Measurements from ENCODE around the gene PPFIBP1.
"Not testable (repeated sequence)": the region's sequence is repeated elsewhere in the genome, so short reads cannot be mapped to it uniquely, and the experiment has no call there.

PPFIBP1 gene

DNA sequence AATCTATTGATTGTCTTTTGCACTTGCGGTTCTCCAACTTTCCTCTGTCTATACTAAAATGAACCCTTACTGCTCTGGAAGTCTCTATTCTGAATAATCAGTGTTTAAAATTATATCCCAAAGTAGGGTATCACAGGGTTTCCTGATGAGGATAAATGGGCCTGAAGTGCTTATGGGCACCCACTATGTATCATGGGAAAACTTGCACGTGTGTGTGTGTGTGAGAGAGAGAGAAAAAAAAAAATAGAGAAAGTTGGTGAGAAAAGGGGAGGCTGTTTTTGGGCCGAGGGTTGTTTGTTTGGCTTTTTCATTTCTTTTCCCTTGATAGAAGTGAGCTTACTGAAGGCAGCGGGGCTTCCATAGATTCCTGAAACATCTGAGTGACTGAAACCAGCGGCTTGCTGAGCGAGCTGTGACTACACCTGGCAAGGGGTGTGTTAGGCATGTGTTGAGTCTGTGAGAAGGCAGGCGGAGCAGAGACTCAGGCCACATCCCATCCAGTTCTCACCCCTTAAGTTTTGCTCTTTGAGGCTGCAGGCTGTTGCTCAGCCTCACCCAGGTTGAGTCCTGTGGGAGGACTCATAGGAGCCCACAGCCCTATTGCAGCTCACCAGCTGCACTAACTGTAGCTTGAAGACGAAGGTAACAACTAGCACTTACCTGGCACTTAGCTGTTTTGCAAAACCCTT lies 17.2 kb downstream of the PPFIBP1 start:
- DNase-seq (ENCODE audit: low read depth in 3 of 3, low spot score in 1 of 3): no peak

- DNase-seq (ENCODE audit: low read depth in 3 of 3, low spot score in 1 of 3): no peak
These were observed 18.6 kb downstream of the PPFIBP1 start for GRCh38 chr12:27542628-27543027.

DNA sequence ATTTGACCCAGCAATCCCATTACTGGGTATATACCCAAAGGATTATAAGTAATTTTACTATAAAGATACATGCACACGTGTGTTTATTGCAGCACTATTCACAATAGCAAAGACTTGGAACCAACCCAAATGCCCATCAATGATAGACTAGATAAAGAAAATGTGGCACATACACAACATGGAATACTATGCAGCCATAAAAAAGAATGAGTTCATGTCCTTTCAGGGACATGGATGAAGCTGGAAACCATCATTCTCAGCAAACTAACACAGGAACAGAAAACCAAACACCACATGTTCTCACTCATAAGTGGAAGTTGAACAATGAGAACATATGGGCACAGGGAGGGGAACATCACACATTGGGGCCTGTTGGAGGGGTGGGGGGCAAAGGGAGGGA lies 20.9 kb downstream of the PPFIBP1 start:
- not testable (repeated sequence) for DNase-seq (ENCODE audit: low read depth in 3 of 3, low spot score in 1 of 3)

DNA sequence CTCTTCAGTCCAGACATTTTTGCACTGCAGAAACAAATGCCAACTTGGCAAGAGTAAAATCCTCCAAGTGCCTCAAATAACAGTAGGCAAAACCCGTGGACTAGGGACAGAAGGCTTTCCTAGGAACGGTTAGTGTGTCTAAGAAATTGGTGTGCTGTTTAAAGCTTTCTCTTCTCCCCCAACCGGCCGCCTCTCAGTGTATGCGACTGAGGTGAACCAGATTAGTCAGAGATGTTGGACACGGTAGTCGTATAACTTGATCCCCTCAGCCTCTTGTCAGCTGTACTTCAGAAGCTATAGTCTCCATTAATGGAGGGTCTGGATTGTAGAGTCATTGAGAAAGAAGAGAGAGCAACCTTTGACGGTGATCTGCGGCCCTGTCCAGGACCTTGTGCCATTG lies 21.7 kb downstream of the PPFIBP1 start:
- DNase-seq (ENCODE audit: low read depth in 3 of 3, low spot score in 1 of 3): no peak

DNA sequence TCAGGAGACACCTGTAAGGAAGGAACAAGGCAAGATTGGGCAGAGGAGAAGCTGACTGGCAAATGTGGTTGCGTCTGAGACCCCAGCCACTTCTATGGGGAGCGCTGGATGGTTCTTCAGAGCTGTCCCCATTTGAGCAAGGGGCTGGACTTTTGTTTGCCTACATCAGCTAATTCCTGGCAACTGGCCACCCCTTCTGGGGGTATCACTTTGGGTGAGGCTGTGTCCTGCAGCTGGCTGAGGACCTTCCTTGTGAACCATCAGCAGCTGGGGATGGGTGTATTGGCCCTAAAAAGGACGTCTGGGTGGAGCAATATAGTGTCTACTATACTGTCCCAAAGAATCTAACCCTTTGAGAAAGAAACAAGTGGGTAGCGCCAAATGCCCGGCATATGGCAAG lies 23.6 kb downstream of the PPFIBP1 start:
- no peak for DNase-seq (ENCODE audit: low read depth in 3 of 3, low spot score in 1 of 3)

- DNase-seq (ENCODE audit: low read depth in 3 of 3, low spot score in 1 of 3): no peak
These were observed 24.5 kb downstream of the PPFIBP1 start for GRCh38 chr12:27548301-27549199.

DNA sequence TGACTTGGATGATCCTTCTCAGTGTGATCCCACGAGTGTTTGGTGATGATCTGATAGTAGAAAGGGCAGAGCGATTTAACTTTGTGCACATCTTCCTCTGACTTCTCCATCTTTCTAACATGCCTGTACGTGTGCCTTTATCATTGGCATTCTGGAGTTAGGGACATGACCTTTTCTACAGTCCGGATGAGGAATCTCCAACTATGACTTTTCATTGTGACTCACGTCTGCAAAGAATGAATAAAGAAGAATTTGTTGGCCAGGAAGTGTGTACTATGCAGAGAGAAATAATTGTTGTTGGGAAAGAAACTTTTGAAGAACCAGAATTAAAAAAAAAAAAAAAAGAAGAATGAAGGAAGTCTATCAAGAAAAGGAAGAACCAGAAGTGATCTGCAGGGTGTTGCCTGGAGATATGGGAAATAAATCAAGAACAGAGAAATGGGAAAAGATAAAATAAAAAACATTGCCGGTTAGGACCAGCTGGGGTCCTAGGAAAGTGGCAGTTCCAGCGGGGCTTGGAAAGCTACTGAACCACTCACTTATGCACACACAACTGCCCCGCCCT lies 25.3 kb downstream of the PPFIBP1 start:
- DNase-seq (ENCODE audit: low read depth in 3 of 3, low spot score in 1 of 3): no peak

- DNase-seq (ENCODE audit: low read depth in 3 of 3, low spot score in 1 of 3): no peak
These were observed 26.0 kb downstream of the PPFIBP1 start for GRCh38 chr12:27549801-27550652.

DNA sequence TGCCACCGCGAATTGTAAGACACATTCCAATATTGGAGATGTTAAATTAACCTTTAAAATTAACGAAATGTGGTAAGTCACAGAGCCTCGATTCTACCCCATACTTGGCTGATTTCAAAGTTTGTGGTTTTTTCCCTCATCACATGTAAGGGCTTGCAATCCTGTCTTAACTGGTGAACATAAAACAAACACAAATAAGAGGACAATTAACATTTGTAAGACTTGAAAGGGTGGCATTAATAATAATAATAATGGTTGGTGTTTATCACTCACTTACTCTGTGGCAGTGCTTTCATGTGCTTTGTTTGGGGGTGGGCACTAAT lies 26.6 kb downstream of the PPFIBP1 start:
- DNase-seq (ENCODE audit: low read depth in 3 of 3, low spot score in 1 of 3): no peak

GRCh38 chr12:27551172-27551840 lies 27.3 kb downstream of the PPFIBP1 start:
- no peak for DNase-seq (ENCODE audit: low read depth in 3 of 3, low spot score in 1 of 3)

- DNase-seq (ENCODE audit: low read depth in 3 of 3, low spot score in 1 of 3): no peak
These were observed 28.2 kb downstream of the PPFIBP1 start for GRCh38 chr12:27552235-27552634.

DNA sequence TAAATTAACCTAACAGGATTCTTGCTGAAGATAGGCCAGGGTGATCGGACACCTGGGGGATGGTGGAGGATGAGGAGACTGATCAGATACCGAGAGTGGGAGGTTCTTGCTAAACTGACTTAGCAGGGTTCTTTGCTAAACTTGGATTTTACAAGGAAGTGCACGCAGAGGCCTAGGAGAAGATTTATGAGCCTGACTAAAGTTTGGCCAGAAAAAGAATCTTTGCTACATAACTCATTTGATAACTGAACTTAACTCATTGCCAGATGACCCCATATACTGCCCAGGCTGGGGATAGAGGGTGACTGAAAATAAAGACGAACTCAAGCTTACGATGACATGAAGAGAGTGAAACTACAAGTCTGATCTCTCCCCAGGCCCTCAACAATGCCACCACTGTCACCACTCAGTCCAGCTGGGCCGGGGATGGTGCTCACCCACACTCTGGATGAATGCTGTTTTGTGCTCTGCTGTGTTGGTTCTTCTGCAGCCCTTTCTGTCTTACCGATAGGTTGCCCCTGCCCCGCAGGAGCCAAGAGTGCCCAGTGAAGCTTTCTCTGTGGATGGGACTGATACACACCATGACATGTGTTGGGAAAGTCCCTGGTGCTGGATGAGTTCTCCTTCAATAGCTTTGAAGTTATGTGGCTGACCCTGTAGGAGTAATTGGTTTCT lies 29.0 kb downstream of the PPFIBP1 start:
- DNase-seq (ENCODE audit: low read depth in 3 of 3, low spot score in 1 of 3): no peak

DNA sequence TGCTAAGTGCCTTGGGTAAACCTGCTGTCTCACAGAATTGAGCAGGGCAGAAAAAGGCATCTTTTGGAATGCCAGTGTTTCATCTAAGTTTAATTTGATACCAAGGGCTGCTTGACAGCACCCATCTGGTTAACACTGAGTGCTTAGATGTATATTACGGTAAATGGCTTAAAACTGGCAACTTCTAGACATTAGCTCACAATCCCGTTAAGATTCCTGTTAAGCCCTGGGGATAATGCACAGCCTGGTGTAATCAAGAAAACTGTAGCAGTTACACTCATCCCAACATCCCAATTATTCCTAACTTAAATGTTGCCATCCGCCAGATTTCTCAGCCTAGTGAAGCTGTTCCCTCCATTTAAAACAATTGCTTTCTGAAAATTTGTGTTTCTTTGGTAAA lies 29.9 kb downstream of the PPFIBP1 start:
- no peak for DNase-seq (ENCODE audit: low read depth in 3 of 3, low spot score in 1 of 3)

- DNase-seq (ENCODE audit: low read depth in 3 of 3, low spot score in 1 of 3): no peak
These were observed 30.6 kb downstream of the PPFIBP1 start for GRCh38 chr12:27554421-27555186.

DNA sequence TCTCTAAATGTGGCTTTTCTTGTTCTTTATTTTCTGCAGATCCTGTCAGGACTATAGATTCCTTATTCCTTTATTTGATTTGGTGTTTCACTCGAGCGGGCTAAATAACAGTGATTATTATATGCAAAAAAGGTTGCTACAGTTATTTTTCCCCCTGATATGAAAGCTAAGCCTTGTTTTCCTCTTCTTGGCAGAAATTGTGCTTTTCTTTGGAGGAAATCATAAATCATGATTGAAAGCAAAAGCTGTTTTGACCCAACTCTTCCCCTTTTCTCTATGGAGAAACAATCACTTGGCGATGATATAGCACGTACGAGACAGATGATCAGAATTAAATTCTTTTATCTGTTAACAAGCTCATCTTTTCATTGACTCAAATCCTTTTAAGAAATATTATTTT lies 31.4 kb downstream of the PPFIBP1 start:
- DNase-seq (ENCODE audit: low read depth in 3 of 3, low spot score in 1 of 3): no peak

DNA sequence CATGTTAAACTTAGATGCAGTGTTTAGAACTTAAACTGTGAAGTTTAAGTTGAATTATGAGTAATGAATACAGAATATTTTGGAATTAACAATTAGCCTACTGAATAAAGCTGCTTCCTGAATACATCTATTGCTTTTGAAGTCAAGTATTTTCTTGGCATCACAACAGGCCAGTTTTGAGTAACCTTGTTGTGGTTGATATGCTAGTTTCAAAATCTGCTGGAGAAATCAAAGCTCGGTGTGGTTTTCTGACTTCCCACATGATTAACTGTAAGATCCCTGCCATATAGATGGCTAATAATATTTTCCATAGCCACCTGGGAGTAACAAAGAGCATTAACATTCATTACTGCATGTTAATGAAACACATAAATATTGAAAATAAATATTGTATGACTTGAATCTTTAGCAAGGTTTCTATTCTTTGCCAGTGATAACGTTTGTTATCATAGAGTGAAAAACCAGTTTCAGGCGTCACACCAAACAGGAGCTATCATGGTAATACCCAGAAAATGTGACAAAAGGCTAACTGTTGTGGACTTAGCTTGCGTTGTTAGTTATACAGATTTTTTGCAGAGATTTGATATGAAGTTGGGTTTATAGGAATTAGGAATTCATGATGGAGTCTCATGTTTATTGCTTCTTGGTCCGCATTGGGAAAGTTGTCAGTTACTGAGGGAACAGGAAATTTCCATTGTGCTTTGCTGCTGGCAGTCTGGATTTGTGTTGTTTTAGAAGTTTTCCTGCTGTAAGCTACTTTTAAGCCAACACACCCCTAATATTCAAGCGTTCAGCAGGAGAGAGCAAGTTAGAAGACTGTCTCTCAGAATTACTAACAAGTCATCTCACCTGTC lies 32.1 kb downstream of the PPFIBP1 start:
- DNase-seq (ENCODE audit: low read depth in 3 of 3, low spot score in 1 of 3): no peak

DNA sequence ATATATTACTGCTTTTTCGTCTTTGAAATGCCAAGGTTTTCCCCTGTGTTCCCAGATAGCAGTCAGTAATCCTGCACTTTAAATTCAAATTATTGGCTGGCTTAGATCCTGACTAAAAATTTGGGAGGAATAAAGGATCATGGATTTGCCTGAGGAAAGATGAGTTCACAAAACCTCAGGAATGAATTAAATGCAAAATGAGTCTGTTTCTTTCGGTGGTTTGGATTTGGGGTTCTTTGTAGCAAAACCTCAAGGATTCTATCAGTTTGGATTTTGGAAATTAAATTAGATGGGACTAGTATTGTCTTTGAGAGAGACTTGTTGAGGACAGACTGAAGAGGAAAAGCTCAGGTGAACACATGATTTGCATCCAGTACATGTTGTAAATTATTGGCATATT lies 36.1 kb downstream of the PPFIBP1 start:
- DNase-seq (ENCODE audit: low read depth in 3 of 3, low spot score in 1 of 3): no peak

DNA sequence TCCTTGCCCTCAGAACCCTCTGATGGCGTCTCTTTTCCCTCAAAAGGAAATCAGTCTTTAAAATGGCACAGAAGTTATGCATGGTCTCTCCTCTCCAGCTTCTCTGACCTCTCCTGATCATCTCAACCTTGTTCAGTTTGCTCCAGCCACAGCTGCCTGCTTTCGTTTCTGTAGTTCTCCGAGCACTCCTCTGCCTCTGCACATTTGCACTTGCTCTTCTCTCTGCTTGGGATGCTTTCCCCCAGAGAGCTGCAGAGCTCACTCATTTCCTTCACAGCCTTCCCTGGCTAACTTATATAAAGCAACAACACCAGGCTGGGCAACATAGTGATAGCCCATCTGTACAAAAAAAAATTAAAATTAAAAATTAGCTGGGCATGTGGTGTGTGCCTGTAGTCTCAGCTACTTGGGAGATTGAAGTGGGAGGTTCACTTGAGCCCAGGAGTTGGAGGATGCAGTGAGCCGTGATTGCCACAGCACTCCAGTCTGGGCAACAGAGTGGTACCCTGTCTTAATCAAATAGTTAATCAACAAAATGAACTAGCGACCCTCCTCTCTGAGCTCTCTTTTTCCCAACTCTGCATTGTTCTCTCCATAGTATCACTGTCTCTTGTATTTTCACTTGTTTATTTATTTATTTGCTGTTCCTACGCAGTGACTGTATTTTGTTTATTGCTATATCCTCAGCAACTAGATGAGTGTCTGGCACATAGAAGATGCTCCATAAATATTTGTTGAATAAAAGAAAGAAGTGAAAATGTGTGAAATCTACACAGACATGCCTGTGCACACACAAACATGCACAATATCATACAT lies 37.7 kb downstream of the PPFIBP1 start:
- DNase-seq (ENCODE audit: low read depth in 3 of 3, low spot score in 1 of 3): no peak
